ENCODE results near the gene TBCK.

The TBCK gene

GRCh38 chr4:106261980-106262379 lies 54.0 kb downstream of the TBCK start:
- H3K27ac ChIP-seq (ENCODE audit: low read depth, low read length), result no peak overlapping the region
- 100% methylated on average over 1 of the region's 2 CpGs for WGBS
- H3K36me3 ChIP-seq (ENCODE audit: insufficient read depth, low read length), result no peaks in the 10 kb centered on the region
- no peaks in the 10 kb centered on the region for H3K27me3 ChIP-seq (ENCODE audit: insufficient read depth, low read length)
- H3K4me1 ChIP-seq (ENCODE audit: insufficient read depth, low read length), result peaks cover 17% of the 10 kb centered on the region
- H3K4me3 ChIP-seq (ENCODE audit: low read length), result no peak overlapping the region
- H3K9ac ChIP-seq (ENCODE audit: low read depth, low read length), result no peak overlapping the region
- no peaks in the 10 kb centered on the region for H3K9me3 ChIP-seq (ENCODE audit: insufficient read depth, low read depth, low read length)

GRCh38 chr4:106258145-106259045 lies 57.6 kb downstream of the TBCK start:
- H3K27me3 ChIP-seq (ENCODE audit: insufficient read depth, low read length), result no peaks in the 10 kb centered on the region
- H3K9me3 ChIP-seq (ENCODE audit: insufficient read depth, low read depth, low read length), result 0 out of 2 replicates have a peak, but pooled peaks cover 3% of the 10 kb centered on the region
- H3K9ac ChIP-seq (ENCODE audit: low read depth, low read length), result no peak overlapping the region
- H3K4me1 ChIP-seq (ENCODE audit: insufficient read depth, low read length), result peaks cover 17% of the 10 kb centered on the region
- no peak overlapping the region; the same call in 1 of the 2 replicates for H3K27ac ChIP-seq (ENCODE audit: low read depth, low read length)
- peaks cover 4% of the 10 kb centered on the region; the same call in 1 of the 2 replicates for H3K36me3 ChIP-seq (ENCODE audit: insufficient read depth, low read length)
- no peak overlapping the region for H3K4me3 ChIP-seq (ENCODE audit: low read length)
- 80% methylated on average over 3 of the region's 4 CpGs for WGBS

DNA sequence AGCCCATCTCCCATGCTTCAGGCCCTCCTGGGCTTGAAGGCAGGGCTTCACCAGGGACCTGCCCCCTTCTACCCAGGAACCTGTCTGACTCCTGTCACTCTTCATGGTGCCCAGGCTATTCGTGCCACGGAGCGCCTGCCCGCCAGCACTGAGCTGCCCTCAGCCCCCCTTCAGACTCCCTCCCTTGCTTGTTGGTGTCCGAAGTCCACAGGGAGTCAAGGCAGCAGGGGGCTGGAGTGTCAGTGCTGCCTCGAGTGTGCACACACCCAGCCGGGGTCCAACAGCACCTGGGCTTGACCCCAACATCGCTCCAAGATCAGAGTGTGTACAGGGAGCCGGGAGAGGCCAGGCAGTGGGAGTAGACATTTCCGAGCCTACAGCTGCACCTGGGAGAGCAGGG lies 59.8 kb downstream of the TBCK start:
- H3K9me3 ChIP-seq (ENCODE audit: insufficient read depth, low read depth, low read length), result 0 out of 2 replicates have a peak, but pooled peaks cover 3% of the 10 kb centered on the region
- no peak overlapping the region for H3K9ac ChIP-seq (ENCODE audit: low read depth, low read length)
- no peaks in the 10 kb centered on the region for H3K27me3 ChIP-seq (ENCODE audit: insufficient read depth, low read length)
- whole genome bisulfite sequencing, result 96% methylated on average over 10 of the region's 10 CpGs
- H3K36me3 ChIP-seq (ENCODE audit: insufficient read depth, low read length), result peaks cover 10% of the 10 kb centered on the region; the same call in 1 of the 2 replicates
- no peak overlapping the region for H3K4me3 ChIP-seq (ENCODE audit: low read length)
- H3K4me1 ChIP-seq (ENCODE audit: insufficient read depth, low read length), result peaks cover 17% of the 10 kb centered on the region
- H3K27ac ChIP-seq (ENCODE audit: low read depth, low read length), result no peak overlapping the region

DNA sequence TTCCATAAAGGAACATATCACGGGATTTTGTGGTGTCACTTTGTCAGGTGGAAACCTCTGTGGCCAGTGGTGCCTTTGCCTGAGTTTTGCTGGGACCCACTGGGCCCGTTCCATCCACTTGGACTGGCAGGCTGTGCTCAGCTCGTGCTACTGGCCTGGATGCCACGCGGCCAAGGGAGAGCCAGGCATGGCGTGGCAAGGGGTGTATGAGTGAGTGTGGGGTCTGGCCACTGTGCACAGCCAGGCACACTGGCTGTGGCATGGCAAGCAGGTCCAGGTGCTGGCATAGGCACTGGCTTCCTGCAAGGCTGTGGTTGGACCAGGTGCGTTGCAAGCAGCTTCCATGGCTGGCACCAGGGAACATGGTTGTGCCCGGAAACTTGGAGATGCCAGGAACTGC lies 60.8 kb downstream of the TBCK start:
- Histone ChIP-seq H3K4me1 (ENCODE audit: insufficient read depth, low read length) (peaks cover 17% of the 10 kb centered on the region), H3K9me3 (ENCODE audit: insufficient read depth, low read depth, low read length) (0 out of 2 replicates have a peak, but pooled peaks cover 3% of the 10 kb centered on the region), H3K9ac (ENCODE audit: low read depth, low read length) (no peak overlapping the region), H3K27ac (ENCODE audit: low read depth, low read length) (no peak overlapping the region), H3K27me3 (ENCODE audit: insufficient read depth, low read length) (no peaks in the 10 kb centered on the region), H3K4me3 (ENCODE audit: low read length) (no peak overlapping the region), H3K36me3 (ENCODE audit: insufficient read depth, low read length) (peaks cover 20% of the 10 kb centered on the region)
- 98% methylated on average over 8 of the region's 8 CpGs for WGBS

DNA sequence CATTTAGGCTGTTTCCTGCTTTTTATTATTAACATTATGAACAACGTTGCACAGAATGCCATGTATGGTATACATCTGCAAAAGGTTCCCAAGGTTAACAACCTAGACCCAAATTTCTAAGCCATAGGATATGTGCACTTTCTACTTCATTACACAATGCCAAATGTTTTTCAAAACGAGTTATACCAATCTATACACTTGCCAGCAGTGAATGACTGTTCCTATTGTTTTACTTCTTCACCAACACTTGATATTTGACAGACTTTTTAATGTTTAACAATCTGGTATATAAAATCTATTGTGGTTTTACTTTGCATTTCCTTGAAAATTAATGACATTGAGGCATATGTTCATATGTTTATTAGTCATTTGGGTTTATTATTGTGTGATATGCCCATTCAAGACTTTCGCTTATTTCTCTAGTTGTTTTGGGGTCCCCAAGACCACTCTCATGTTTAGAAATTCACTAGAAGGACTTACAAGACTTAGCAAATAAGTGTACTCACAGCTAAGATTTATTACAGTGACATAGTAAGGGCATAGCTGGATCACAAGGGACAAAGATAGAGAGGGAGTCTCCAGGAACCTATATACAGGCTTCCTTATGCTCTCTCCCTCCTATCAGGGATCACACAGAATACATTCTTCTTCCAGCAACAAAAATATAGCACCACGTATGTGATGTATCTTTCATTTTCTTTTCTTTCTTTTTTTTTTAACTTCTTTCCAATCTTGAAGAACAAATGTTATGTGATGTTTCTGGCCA lies 62.5 kb downstream of the TBCK start:
- 78% methylated on average over 4 of the region's 4 CpGs for WGBS
- H3K9me3 ChIP-seq (ENCODE audit: insufficient read depth, low read depth, low read length), result 0 out of 2 replicates have a peak, but pooled peaks cover 3% of the 10 kb centered on the region
- H3K4me3 ChIP-seq (ENCODE audit: low read length), result no peak overlapping the region
- H3K4me1 ChIP-seq (ENCODE audit: insufficient read depth, low read length), result peaks cover 8% of the 10 kb centered on the region
- no peaks in the 10 kb centered on the region for H3K27me3 ChIP-seq (ENCODE audit: insufficient read depth, low read length)
- H3K9ac ChIP-seq (ENCODE audit: low read depth, low read length), result no peak overlapping the region
- peaks cover 35% of the 10 kb centered on the region for H3K36me3 ChIP-seq (ENCODE audit: insufficient read depth, low read length)
- H3K27ac ChIP-seq (ENCODE audit: low read depth, low read length), result no peak overlapping the region

GRCh38 chr4:106247600-106247999 lies 68.4 kb downstream of the TBCK start:
- Histone ChIP-seq H3K4me1 (ENCODE audit: insufficient read depth, low read length) (no peaks in the 10 kb centered on the region), H3K27ac (ENCODE audit: low read depth, low read length) (no peak overlapping the region), H3K4me3 (ENCODE audit: low read length) (no peak overlapping the region), H3K9me3 (ENCODE audit: insufficient read depth, low read depth, low read length) (no peaks in the 10 kb centered on the region), H3K9ac (ENCODE audit: low read depth, low read length) (no peak overlapping the region), H3K27me3 (ENCODE audit: insufficient read depth, low read length) (no peaks in the 10 kb centered on the region), H3K36me3 (ENCODE audit: insufficient read depth, low read length) (peaks cover 49% of the 10 kb centered on the region)

- Histone ChIP-seq H3K4me3 (ENCODE audit: low read length) (no peak overlapping the region), H3K9me3 (ENCODE audit: insufficient read depth, low read depth, low read length) (no peaks in the 10 kb centered on the region), H3K27ac (ENCODE audit: low read depth, low read length) (no peak overlapping the region), H3K27me3 (ENCODE audit: insufficient read depth, low read length) (no peaks in the 10 kb centered on the region), H3K36me3 (ENCODE audit: insufficient read depth, low read length) (peaks cover 47% of the 10 kb centered on the region), H3K9ac (ENCODE audit: low read depth, low read length) (no peak overlapping the region), H3K4me1 (ENCODE audit: insufficient read depth, low read length) (no peaks in the 10 kb centered on the region)
- no CpG with 5 or more reads among the region's 1 CpG for WGBS
Measured at GRCh38 chr4:106246441-106246840, 69.6 kb downstream of the TBCK start.

DNA sequence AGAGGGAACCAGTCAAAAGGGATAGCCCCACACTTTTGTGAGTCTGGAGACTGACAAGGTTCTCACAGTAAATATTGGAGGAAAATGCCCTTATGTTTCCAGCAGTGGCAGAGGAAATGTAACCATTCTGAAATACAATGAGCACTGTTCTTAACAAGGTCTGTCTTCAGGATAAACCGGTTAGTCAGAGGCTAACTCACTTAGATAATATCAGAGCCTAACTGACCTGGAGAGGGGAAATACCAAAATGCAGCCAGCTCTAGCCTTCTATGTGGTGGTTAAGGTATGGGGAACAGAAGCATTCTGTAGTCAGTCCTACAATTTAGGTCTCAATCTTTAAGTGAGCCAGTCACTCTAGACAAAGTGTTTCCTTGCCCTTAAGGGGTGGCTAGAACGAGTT lies 70.8 kb downstream of the TBCK start:
- no peaks in the 10 kb centered on the region for H3K4me1 ChIP-seq (ENCODE audit: insufficient read depth, low read length)
- no peaks in the 10 kb centered on the region for H3K9me3 ChIP-seq (ENCODE audit: insufficient read depth, low read depth, low read length)
- H3K9ac ChIP-seq (ENCODE audit: low read depth, low read length), result no peak overlapping the region
- no peak overlapping the region for H3K4me3 ChIP-seq (ENCODE audit: low read length)
- no peak overlapping the region; the same call in 1 of the 2 replicates for H3K27ac ChIP-seq (ENCODE audit: low read depth, low read length)
- peaks cover 35% of the 10 kb centered on the region for H3K36me3 ChIP-seq (ENCODE audit: insufficient read depth, low read length)
- no peaks in the 10 kb centered on the region for H3K27me3 ChIP-seq (ENCODE audit: insufficient read depth, low read length)
- WGBS, result 88% methylated on average over 2 of the region's 2 CpGs

DNA sequence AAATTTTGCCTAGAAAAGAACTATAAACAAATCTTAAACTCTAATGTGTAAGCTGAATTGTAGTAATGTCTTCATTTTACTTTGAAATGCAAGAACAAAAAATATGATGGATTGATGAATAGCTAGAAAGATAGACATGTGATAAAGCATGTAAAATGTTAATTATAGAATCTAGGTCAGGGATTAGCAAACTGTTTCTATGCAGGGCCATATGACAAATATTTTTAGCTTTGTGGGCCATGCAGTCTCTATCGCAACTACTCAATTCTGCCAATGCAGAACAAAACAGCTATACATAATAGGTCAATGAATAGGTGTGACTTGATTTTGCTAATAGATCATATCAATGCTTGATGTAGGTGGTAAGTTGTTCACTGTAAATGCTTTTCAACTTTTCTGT lies 75.3 kb downstream of the TBCK start:
- H3K4me1 ChIP-seq (ENCODE audit: insufficient read depth, low read length), result no peaks in the 10 kb centered on the region
- peaks cover 18% of the 10 kb centered on the region for H3K36me3 ChIP-seq (ENCODE audit: insufficient read depth, low read length)
- H3K9me3 ChIP-seq (ENCODE audit: insufficient read depth, low read depth, low read length), result no peaks in the 10 kb centered on the region
- no peak overlapping the region for H3K4me3 ChIP-seq (ENCODE audit: low read length)
- no peak overlapping the region for H3K27ac ChIP-seq (ENCODE audit: low read depth, low read length)
- no peaks in the 10 kb centered on the region for H3K27me3 ChIP-seq (ENCODE audit: insufficient read depth, low read length)
- no peak overlapping the region for H3K9ac ChIP-seq (ENCODE audit: low read depth, low read length)
- 86% methylated on average over 1 of the region's 1 CpG for WGBS

DNA sequence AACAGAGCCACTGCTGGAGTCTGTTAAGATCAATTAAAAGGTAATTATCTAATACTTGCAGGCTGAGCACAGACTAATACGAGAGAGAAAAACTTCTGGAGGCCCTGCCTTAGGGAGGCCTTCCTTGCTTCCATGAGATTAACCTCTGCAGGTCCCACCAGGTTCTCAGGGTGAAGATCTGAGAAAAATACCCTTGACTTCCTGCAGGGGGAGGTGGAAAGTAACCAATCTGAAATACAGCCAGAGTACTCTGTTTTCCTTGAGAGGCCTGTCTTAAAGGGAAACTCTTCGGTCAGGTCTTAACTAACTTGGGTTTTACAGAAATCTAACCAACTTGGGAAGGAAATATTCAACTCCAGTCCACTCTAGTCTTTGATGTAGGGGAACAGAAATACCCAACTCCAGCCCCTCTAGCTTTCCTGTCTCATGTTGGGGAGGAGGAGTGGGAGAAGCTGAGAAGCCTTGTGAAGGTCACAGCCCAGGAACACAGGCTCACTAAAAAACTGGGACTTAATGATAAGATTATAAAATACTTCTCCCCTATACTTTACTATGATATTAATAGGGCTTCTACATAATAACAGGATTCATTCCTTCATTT lies 77.1 kb downstream of the TBCK start:
- Histone ChIP-seq H3K27me3 (ENCODE audit: insufficient read depth, low read length) (no peaks in the 10 kb centered on the region), H3K9ac (ENCODE audit: low read depth, low read length) (no peak overlapping the region), H3K4me3 (ENCODE audit: low read length) (no peak overlapping the region), H3K36me3 (ENCODE audit: insufficient read depth, low read length) (peaks cover 36% of the 10 kb centered on the region), H3K4me1 (ENCODE audit: insufficient read depth, low read length) (no peaks in the 10 kb centered on the region), H3K9me3 (ENCODE audit: insufficient read depth, low read depth, low read length) (no peaks in the 10 kb centered on the region), H3K27ac (ENCODE audit: low read depth, low read length) (no peak overlapping the region)
- WGBS, result 77% methylated on average over 2 of the region's 2 CpGs

DNA sequence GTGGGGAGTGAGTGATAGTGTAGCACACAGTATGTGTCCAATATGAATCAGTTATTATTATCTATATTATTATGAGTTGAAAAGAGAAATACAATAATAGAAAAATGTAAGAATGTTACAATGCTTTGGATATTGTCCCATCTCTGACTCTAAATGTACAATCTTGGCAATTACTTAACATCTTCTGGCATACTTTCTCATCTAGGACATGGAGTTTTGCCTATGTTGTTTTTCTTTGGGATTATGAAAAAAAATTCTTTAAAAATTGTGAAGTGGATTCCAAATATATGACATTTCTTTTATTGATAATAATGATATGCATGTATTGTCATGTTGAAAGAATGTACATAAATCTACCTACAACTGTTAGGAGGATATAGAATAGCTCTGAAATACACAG lies 84.1 kb downstream of the TBCK start:
- Histone ChIP-seq H3K27ac (ENCODE audit: low read depth, low read length) (no peak overlapping the region), H3K4me1 (ENCODE audit: insufficient read depth, low read length) (no peaks in the 10 kb centered on the region), H3K4me3 (ENCODE audit: low read length) (no peak overlapping the region), H3K9ac (ENCODE audit: low read depth, low read length) (no peak overlapping the region), H3K9me3 (ENCODE audit: insufficient read depth, low read depth, low read length) (no peaks in the 10 kb centered on the region), H3K36me3 (ENCODE audit: insufficient read depth, low read length) (peaks cover 82% of the 10 kb centered on the region), H3K27me3 (ENCODE audit: insufficient read depth, low read length) (no peaks in the 10 kb centered on the region)
